ENCODE results near the gene SLC10A7. TPM values are rescaled to one million over a fixed set of nuclear protein-coding genes. Genes with fewer than 3 reads are reported as not detected.

The SLC10A7 gene
- total and polyA plus RNA-seq, 9 of the 15 experiments (the other 6 are each of a cell fraction or from before 2014, with no cell fraction given): 6.4 to 22.8 (median 16.1) TPM

GRCh38 chr4:146294776-146295175, 227.0 kb downstream of the SLC10A7 start (continued):
- TF ChIP-seq RREB1 (CRISPR knock-in tag; IDR thresholded peaks at IDR 0.05) (no peak), THRA (IDR thresholded peaks at IDR 0.05) (no peak), NCOA6 (IDR thresholded peaks at IDR 0.05) (no peak), ARHGAP35 (IDR thresholded peaks at IDR 0.05; ENCODE audit: partially characterized antibody) (no peak)

Data from K562 (cell line).